Naive thymus-derived CD8-positive, alpha-beta T cell (primary cell): Measurements from ENCODE around the gene GGT1. TPM values are rescaled to one million over a fixed set of nuclear protein-coding genes. Genes with fewer than 3 reads are reported as not detected.
"Not testable (repeated sequence)": the region's sequence is repeated elsewhere in the genome, so short reads cannot be mapped to it uniquely, and the experiment has no call there.

Experiments
- ATAC-seq, 2 donors: fragments of 150-1000 bp; cut with Tn5 transposase in 1 of 2; sonication (Bioruptor Pico), chemical (Tn5 transposase) in 1 of 2; 1 replicate in 1 of 2; 2 replicates in 1 of 2; pipeline ENCODE4 v1.10.0; 2021; ENCODE audit warnings: mild to moderate bottlenecking in 2 of 2, moderate library complexity in 2 of 2
- POLR2A ChIA-PET: fragments of 350-600 bp; sonication (Branson Sonifier 250); formaldehyde crosslinking; loops from one replicate; lab custom pipeline; 2021; ENCODE audit warnings: antibody characterized with exemption; lab: Charles Lee
- DNase-seq, 10 donors: peaks; one replicate each; pipeline versions ENCODE4 v3.0.0 to v3.0.0-alpha.2; 2020 to 2022
- H3K27ac Mint-ChIP-seq, 10 donors: one replicate each; pipeline ENCODE4 v1.8.0; 2020 to 2022; ENCODE audit warnings: mild to moderate bottlenecking in 10 of 10, mixed read lengths in 10 of 10, moderate library complexity in 4 of 10, inconsistent platforms in 1 of 10
- H3K27me3 Mint-ChIP-seq, 5 donors: one replicate each; pipeline ENCODE4 v1.8.0; 2021 to 2022; ENCODE audit warnings: mixed read lengths in 5 of 5
- H3K36me3 Mint-ChIP-seq, 3 donors: one replicate each; pipeline ENCODE4 v1.8.0; 2020 to 2022; ENCODE audit warnings: mixed read lengths in 3 of 3, mild to moderate bottlenecking in 2 of 3, inconsistent platforms in 1 of 3
- H3K4me1 Mint-ChIP-seq, 4 donors: one replicate each; pipeline ENCODE4 v1.8.0; 2021 to 2022; ENCODE audit warnings: mixed read lengths in 4 of 4
- H3K4me3 Mint-ChIP-seq, 10 donors: one replicate each; pipeline ENCODE4 v1.8.0; 2020 to 2022; ENCODE audit warnings: mild to moderate bottlenecking in 10 of 10, mixed read lengths in 10 of 10, moderate library complexity in 6 of 10, inconsistent platforms in 1 of 10
- H3K9me3 Mint-ChIP-seq, 9 donors: one replicate each; pipeline ENCODE4 v1.8.0; 2020 to 2022; ENCODE audit warnings: mixed read lengths in 9 of 9, mild to moderate bottlenecking in 3 of 9, inconsistent platforms in 1 of 9, moderate library complexity in 1 of 9
- polyA plus RNA-seq, 3 donors: library from polyadenylated mRNA; unstranded; fragments of 300-500 nt; fragmentation: Illumina TruSeq; gene quantifications; one replicate each; pipeline ENCODE4 v1.2.3, GENCODE V29; 2021
- total RNA-seq, 8 experiments: library from RNA in 2 of 8; stranded (reverse) in 2 of 8; gene quantifications; one replicate each; pipeline ENCODE4 v1.2.3 and lab custom pipeline; 2021 to 2026

The GGT1 gene
- total and polyA plus RNA-seq, 5 experiments from 2014 or later = 0.79 to 21.1 (median 7.8) TPM; not detected in 1

DNA sequence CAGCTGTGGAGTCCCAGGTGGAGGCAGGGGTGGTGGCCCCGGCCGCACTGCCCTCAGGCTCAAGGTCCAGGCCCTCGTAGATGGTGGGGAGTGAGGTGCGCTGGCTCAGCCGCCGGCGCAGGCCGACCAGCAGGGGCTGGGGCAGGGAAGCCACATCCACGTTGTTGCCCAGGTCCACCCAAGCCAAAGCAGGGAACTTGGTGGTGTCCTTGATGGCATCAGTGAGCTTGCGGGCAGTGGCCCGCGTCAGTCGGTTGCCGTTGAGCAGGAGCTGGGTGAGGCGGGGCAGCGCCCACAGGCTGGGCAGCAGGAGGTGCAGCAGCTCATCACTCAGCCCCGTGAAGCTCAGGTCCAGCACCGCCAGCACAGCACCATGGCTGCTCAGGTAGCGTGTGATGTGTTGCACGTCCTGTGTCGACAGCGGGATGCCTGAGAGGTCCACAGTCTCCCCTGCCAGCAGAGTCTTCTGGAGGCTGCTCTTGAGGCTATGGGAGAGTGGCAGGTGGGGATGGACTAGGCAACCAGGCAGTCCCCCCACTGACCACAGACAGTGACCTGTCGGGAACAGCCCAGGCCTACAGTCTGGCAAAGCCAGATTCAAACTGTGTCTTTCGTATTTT lies 17.0 kb upstream of the GGT1 start:
- no peak for ATAC-seq
- Mint-ChIP-seq H3K4me3 (no peak overlapping the region), H3K36me3 (no peaks in the 10 kb centered on the region), H3K4me1 (peaks cover 0 to 2% (median 0%) of the 10 kb centered on the region in 4 donors), H3K27ac (no peak overlapping the region), H3K9me3 (no peaks in the 10 kb centered on the region), H3K27me3 (no peaks in the 10 kb centered on the region)
- DNase-seq = no peak
- POLR2A ChIA-PET = no interaction called here

DNA sequence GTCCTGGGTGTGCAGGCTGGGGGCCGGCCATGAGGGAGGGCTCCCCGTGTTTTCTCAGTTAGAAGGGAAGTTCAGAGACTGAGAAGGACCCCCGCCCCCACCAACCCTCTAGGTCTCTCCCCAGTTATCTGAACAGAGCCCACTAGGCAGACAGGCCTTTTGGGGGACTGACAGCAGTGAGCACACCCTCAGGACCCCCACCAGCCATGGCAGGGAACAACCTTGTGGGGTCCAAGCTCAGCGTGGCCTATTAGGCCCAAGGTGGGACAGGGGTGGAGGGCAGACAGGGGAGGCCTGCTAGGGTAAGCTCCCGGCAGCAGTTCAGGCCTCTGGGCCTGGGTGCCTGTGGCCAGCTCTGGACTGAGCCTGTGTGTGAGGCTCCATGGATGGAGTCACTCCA lies 15.7 kb upstream of the GGT1 start:
- Mint-ChIP-seq H3K9me3 (no peaks in the 10 kb centered on the region), H3K36me3 (no peaks in the 10 kb centered on the region), H3K27ac (no peak overlapping the region), H3K4me3 (no peak overlapping the region), H3K27me3 (peaks cover 0 to 7% (median under 1%) of the 10 kb centered on the region in 5 donors), H3K4me1 (peaks cover 0 to 3% (median 2%) of the 10 kb centered on the region in 4 donors)
- POLR2A ChIA-PET = no interaction called here
- DNase-seq (no peak), ATAC-seq (no peak)

DNA sequence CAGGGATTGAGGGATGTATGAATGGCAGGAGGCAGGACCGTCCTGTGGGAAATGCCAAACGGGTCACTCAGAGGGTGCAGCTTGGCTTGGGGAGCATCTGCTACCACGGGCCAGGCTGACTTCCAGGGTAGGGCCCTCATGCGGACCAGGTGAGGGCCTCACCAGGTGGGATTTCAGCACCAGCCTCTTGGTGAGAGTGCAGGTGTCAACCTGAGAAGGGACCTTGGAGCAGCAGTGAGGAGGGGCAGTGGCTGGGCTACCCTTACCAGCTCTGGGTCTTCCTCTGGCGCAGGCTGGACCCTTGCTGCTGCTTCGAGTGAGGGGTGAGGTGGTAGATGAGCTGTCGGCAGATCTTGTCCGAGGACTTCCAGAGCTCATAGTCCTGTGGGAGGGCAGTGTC lies 15.0 kb upstream of the GGT1 start:
- Mint-ChIP-seq H3K27me3 (peaks cover 0 to 10% (median 2%) of the 10 kb centered on the region in 5 donors), H3K4me1 (peaks cover 0 to 6% (median 4%) of the 10 kb centered on the region in 4 donors), H3K9me3 (no peaks in the 10 kb centered on the region), H3K4me3 (no peak overlapping the region), H3K27ac (no peak overlapping the region), H3K36me3 (no peaks in the 10 kb centered on the region)
- POLR2A ChIA-PET = no interaction called here
- ATAC-seq (no peak), DNase-seq (no peak)

DNA sequence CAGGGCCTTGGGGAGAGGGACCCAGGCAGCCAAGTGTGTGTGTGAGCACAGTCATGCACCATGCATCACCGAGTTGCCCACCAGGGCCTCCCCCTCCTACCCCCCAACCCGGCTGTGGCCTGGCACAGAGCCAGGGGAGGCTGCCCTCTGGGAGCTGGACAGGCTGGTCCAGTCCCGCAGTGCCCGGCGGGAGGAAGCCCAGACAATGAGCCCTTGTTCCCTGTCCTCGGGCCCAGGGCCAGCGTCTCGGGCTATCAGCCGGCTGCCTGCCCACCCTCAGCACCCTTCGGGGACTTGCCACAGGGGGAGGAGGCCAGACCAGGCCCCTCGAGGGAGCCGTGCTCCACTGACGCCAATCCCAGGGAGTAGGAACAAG lies 14.6 kb upstream of the GGT1 start:
- no peaks in the 10 kb centered on the region for H3K9me3 Mint-ChIP-seq
- peaks cover 0 to 13% (median 2%) of the 10 kb centered on the region in 5 donors for H3K27me3 Mint-ChIP-seq
- no peaks in the 10 kb centered on the region for H3K36me3 Mint-ChIP-seq
- POLR2A ChIA-PET = no interaction called here
- no peak overlapping the region for H3K27ac Mint-ChIP-seq
- no peak for DNase-seq
- no peak overlapping the region for H3K4me3 Mint-ChIP-seq
- H3K4me1 Mint-ChIP-seq = peaks cover 0 to 6% (median 4%) of the 10 kb centered on the region in 4 donors
- ATAC-seq = no peak

DNA sequence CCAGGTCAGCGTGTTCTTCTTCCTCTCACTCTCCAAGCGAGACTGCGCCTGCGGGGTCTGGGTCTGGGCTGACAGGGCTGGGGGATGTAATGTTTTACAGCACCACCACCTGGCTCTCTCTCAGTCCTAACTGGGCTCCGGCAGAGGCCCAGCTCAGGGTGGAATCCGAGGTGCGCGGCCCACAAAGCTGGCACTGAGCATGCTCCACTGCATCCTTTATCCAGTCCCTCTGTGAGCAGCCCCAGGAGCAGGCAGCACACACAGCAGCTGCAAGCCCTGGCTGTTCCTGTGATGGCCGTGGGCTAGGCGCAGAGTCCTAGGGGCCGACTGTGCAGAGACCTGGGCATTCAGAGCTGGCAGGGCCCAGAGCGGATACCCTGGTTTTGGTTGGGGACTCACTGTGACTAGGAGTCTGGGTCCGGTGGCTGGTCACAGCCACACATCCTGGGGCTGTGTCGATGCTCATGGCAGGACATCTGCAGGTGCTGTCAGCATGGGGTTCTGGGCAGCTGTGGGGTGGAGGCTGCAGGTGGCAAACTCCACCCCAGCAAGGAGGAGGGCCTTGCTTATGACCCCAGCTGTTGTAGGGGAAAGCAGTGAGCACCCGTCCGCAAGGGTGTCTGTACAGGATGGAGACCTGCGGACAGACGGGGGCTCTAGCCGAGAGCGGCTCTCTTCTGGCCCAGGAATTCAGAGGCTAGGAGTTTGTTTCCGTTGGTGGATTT lies 14.1 kb upstream of the GGT1 start:
- ATAC-seq = no peak
- Mint-ChIP-seq H3K36me3 (no peaks in the 10 kb centered on the region), H3K27me3 (peaks cover 0 to 13% (median 2%) of the 10 kb centered on the region in 5 donors), H3K27ac (no peak overlapping the region), H3K9me3 (no peaks in the 10 kb centered on the region), H3K4me1 (peaks cover 0 to 6% (median 4%) of the 10 kb centered on the region in 4 donors), H3K4me3 (no peak overlapping the region)
- POLR2A ChIA-PET = no interaction called here
- DNase-seq = no peak

DNA sequence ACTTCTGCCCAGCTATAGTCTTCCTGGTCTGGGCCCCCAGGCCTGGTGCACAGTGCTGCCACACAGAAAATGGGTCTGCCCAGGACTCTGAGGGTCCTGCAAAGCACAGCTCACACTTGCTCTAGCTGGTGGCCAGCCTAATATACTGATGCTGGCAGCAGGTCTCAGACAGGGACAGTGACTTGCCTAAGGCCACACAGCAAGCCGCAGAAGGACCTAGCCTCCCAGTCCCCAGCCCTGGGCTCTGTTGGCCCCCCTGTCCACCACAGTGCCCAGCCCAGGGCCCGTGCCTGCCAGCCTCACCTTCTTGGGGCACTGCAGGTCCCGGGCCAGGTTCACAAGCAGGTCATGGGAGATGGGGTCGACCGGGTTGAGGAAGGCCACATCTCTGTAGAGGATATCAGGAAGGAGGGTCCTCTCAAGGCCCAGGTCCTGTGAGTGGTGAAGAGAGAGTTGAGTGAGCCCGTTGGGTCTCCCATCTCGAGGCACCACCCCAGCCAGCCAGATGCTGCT lies 13.4 kb upstream of the GGT1 start:
- POLR2A ChIA-PET = no interaction called here

DNA sequence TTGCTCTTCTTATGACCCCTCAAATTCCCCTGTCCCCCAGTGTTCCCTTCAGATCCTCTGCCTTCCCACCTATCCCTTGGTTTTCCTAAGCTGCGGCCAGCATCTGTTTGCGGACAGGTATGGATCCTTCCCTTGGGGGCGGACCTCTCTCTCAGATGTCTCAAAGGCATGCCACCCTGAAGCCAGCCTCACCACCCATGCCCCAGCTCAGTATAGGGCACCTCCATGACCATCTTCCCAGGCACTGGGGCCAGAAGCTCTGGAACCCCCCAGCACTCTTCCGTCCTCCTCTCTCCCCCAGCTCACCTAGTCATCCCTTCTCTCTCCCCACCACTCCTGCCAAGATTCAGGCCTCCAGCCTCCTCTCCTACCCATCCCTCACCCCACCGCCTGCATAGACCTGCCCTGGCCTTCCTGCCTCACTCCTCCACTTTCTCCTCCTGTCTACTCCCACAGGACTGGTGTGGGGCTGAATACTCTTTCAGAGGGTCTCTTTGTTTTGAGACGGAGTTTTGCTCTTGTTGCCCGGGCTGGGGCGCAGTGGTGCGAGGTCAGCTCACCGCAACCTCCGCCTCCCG lies 12.3 kb upstream of the GGT1 start:
- Mint-ChIP-seq H3K4me3 (peak overlapping the region in 2 of 10 donors; percentile 14 to 37), H3K9me3 (no peaks in the 10 kb centered on the region), H3K27me3 (peaks cover 0 to 15% (median 2%) of the 10 kb centered on the region in 5 donors), H3K27ac (no peak overlapping the region), H3K4me1 (peaks cover 0 to 6% (median 4%) of the 10 kb centered on the region in 4 donors), H3K36me3 (no peaks in the 10 kb centered on the region)
- POLR2A ChIA-PET = no interaction called here
- DNase-seq (no peak), ATAC-seq (no peak)

More for the DNA sequence above, 13.4 kb upstream of the GGT1 start:
- no peak for DNase-seq
- no peak overlapping the region for H3K4me3 Mint-ChIP-seq
- peaks cover 0 to 6% (median 4%) of the 10 kb centered on the region in 4 donors for H3K4me1 Mint-ChIP-seq
- ATAC-seq = no peak
- H3K9me3 Mint-ChIP-seq = no peaks in the 10 kb centered on the region
- H3K27ac Mint-ChIP-seq = no peak overlapping the region
- no peaks in the 10 kb centered on the region for H3K36me3 Mint-ChIP-seq
- H3K27me3 Mint-ChIP-seq = peaks cover 0 to 15% (median 2%) of the 10 kb centered on the region in 5 donors

DNA sequence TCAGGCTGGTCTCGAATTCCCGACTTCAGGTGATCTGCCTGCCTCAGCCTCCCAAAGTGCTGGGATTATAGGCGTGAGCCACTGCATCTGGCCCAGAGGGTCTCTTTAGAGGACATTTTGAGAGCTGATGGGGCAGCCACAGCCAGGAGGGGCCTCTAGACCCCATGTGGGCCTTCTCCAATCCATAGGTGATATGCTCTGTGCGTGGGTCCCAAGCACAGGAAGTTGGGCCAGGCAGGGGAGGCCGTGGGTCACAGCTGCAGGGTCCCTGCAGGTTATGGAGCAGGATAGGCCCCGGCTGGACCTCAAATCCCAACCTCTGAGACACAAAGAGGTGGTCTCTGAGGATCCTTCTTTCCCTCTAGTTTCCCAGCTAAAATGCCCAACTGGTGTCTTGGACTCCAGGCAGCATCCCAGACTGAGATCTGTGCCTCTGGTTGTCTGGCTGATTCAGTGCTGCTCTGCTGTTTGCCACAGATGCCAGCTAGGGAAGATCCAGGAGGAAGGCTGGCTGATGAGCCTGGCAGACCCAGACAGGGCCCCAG lies 11.6 kb upstream of the GGT1 start:
- Mint-ChIP-seq H3K27me3 (peaks cover 0 to 15% (median 2%) of the 10 kb centered on the region in 5 donors), H3K36me3 (no peaks in the 10 kb centered on the region), H3K9me3 (no peaks in the 10 kb centered on the region), H3K27ac (no peak overlapping the region), H3K4me1 (peaks cover 0 to 6% (median 4%) of the 10 kb centered on the region in 4 donors), H3K4me3 (no peak overlapping the region)
- ATAC-seq (no peak), DNase-seq (no peak)
- POLR2A ChIA-PET = no interaction called here

DNA sequence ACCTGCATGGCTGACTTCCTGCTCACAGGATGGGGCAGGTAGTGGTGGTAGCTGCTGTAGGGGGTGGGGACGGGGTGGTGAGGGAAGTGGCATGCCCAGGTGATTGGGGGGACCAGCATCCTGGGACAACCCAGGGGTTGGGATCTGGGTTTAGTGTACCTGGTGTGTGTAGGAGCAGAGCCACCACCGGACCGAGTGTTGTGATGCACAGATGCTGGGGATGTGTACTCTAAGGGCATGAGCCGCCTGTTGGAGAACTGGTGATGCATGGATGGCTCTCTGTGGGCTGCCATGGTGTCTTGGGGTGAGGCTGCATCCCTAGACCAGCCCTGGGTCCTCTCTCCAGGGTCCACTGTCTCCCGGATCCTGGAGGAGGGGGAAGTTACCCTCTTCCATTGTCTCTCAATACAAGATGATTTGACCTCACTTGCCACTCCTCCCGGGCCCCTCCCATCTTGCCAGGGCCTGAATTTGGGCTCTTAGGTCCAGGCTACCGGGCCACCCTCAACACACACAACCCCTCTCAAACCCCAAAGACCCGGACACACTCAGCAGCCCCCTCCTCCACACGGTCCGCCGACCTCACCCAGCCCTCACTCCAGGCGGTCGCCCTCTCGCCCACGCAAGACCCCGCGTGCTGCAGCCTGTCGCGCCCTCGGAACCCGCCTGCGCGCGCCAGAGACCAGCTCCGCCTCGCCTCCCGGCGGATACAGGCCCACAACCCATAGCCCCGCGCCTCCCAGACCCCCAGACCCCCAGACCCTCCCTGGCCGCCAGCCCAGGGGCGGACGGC lies 10.7 kb upstream of the GGT1 start:
- H3K27me3 Mint-ChIP-seq = peaks cover 0 to 15% (median 2%) of the 10 kb centered on the region in 5 donors
- no peak for DNase-seq
- no peak overlapping the region for H3K27ac Mint-ChIP-seq
- H3K4me3 Mint-ChIP-seq = peak overlapping the region; percentile 66 to 87 (median 80)
- POLR2A ChIA-PET = no interaction called here
- peaks cover 0 to 6% (median 4%) of the 10 kb centered on the region in 4 donors for H3K4me1 Mint-ChIP-seq
- H3K36me3 Mint-ChIP-seq = no peaks in the 10 kb centered on the region
- no peak for ATAC-seq
- H3K9me3 Mint-ChIP-seq = no peaks in the 10 kb centered on the region

DNA sequence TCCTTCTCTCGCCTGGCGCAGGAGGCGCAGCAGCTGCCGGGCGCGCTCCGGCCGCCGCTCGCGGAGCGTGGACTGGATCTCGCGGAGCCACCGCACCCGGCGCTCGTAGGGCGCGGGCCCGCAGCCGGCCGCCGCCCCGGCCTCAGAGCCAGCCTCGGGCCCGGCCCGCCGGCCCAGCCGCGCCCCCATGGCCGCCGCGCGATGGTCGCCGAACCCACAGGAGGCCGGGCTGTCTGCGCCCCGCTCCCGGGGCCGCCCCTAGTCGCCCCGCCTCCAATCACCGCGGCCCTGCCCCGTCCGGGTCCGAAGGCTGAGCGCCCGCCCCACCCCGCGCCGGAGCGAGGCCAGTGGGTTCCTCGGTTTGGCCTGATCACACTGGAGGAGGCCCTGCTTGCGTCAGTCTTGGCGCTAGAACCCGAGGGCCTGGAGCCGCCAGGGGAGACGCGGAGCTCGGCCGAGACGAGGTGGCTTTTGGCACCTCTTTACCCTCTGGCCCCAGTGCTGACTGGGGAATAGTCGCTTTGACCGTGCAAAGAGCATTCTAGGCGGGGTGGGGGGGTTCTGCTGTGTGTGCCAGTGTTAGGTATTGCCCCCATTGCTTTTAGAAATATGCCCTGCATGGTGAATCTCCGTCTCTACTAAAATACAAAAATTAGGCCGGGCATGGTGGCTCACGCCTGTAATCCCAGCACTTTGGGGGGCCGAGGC lies 10.0 kb upstream of the GGT1 start, which contains the start of gene LRRC75B:
Gene LRRC75B (minus strand): TSS at position 223 of the 708 bp plus-strand sequence. CDS start 34 bp downstream, at position 189.
- H3K27ac Mint-ChIP-seq = no peak within 1 kb of the TSS

DNA sequence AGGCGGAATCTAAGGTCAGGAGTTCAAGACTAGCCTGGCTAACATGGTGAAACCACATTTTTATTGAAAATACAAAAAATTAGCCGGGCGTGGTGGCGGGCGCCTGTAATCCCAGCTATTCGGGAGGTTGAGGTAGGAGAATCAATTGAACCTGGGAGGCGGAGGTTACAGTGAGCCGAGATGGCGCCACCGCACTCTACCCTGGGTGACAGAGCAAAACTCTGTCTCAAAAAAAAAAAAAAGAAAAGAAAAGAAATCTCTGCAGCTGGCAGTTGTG lies 9.5 kb upstream of the GGT1 start:
- H3K36me3 Mint-ChIP-seq, H3K4me1 Mint-ChIP-seq, ATAC-seq, DNase-seq, H3K9me3 Mint-ChIP-seq, H3K27ac Mint-ChIP-seq: not testable (repeated sequence)
- H3K4me3 Mint-ChIP-seq = peak overlapping the region in 8 of 10 donors; percentile 25 to 73 (median 58)
- POLR2A ChIA-PET = interaction anchor here (0.8 kb wide), 1 partner anchor 10 kb away, joined by 3 read pairs; no protein-coding TSS in a partner anchor
- peaks cover 0 to 15% (median 2%) of the 10 kb centered on the region in 5 donors for H3K27me3 Mint-ChIP-seq

More for the DNA sequence above, 10.0 kb upstream of the GGT1 start, which contains the start of gene LRRC75B:
- DNase-seq = no peak
- Mint-ChIP-seq H3K9me3 (no peaks in the 10 kb centered on the region), H3K36me3 (no peaks in the 10 kb centered on the region), H3K4me1 (peaks cover 0 to 6% (median 5%) of the 10 kb centered on the region in 4 donors), H3K4me3 (peak within 1 kb of the TSS; percentile 66 to 87 (median 80)), H3K27me3 (peaks cover 0 to 15% (median 2%) of the 10 kb centered on the region in 5 donors)
- ATAC-seq = peak; percentile 18 to 41
- POLR2A ChIA-PET = interaction anchor here (0.8 kb wide), 1 partner anchor 9 kb away, joined by 3 read pairs; no protein-coding TSS in a partner anchor
